GM12878 (cell line): Measurements from ENCODE around the gene ENOX1. TPM values are rescaled to one million over a fixed set of nuclear protein-coding genes. Genes with fewer than 3 reads are reported as not detected.

ENCODE experiments used
- ATAC-seq: fragments of 200-7000 bp; cut with Tn5 transposase; 3 replicates; pipeline ENCODE4 v1.9.1; 2020; ENCODE audit warnings: mild to moderate bottlenecking, moderate library complexity
- BruUV-seq: library from RNA; stranded (reverse); fragments of 400-500 nt; replicated peaks from 2 replicates; lab custom pipeline; 2021; lab: Mats Ljungman, UMichigan
- CTCF ChIA-PET: fragments of 300-600 bp; sonication (Branson Sonifier 250); formaldehyde crosslinking; extraction: SDS; loops from one replicate; lab custom pipeline; 2021; ENCODE audit warnings: inconsistent platforms; lab: Yijun Ruan, JAX
- POLR2A ChIA-PET: fragments of 350-600 bp; formaldehyde crosslinking; extraction: SDS; loops from one replicate; lab custom pipeline; 2021; ENCODE audit warnings: inconsistent platforms; lab: Charles Lee
- RAD21 ChIA-PET: fragments of 300-600 bp; sonication (Branson Sonifier 250); formaldehyde crosslinking; loops from one replicate; lab custom pipeline; 2023; ENCODE audit warnings: antibody characterized with exemption; ENCODE audit not compliant: unreplicated experiment; lab: Charles Lee
- SMC1A ChIA-PET: fragments of 300-600 bp; sonication (Branson Sonifier 250); formaldehyde crosslinking; loops from one replicate; lab custom pipeline; 2023; ENCODE audit not compliant: unreplicated experiment, uncharacterized antibody; lab: Charles Lee
- DNase-seq: peaks from one replicate; pipeline ENCODE4 v3.0.0-alpha.2; 2011; ENCODE audit warnings: low read depth, low spot score
- FAIRE-seq: peaks from 3 replicates; lab custom pipeline; 2011; peaks lifted over from hg19 to GRCh38; lab: Jason Lieb, UNC
- H2AFZ ChIP-seq: 2 replicates; pipeline ENCODE4 v1.6.0; 2011; ENCODE audit warnings: low read depth, low read length, control low read depth; ENCODE audit not compliant: control insufficient read depth
- H3K27ac ChIP-seq: 2 replicates; pipeline ENCODE4 v1.5.1; 2011; ENCODE audit warnings: control low read depth; ENCODE audit not compliant: control insufficient read depth, insufficient read depth
- H3K27me3 ChIP-seq, 2 experiments: replicated peaks in 1 of 2; 2 replicates each; pipeline versions ENCODE4 v1.6.0 to v1.6.1; 2011; ENCODE audit warnings: low read length in 1 of 2; ENCODE audit not compliant: control insufficient read depth in 2 of 2, insufficient read depth in 2 of 2
- H3K36me3 ChIP-seq, 2 experiments: 2 replicates each; pipeline ENCODE4 v1.5.1; 2011; ENCODE audit warnings: low read length in 1 of 2; ENCODE audit not compliant: control insufficient read depth in 2 of 2, insufficient read depth in 2 of 2
- H3K4me1 ChIP-seq: 2 replicates; pipeline ENCODE4 v1.6.1; 2011; ENCODE audit warnings: mild to moderate bottlenecking, low read length, moderate library complexity, mixed read lengths; ENCODE audit not compliant: control insufficient read depth, insufficient read depth
- H3K4me2 ChIP-seq: 2 replicates; pipeline ENCODE4 v1.6.0; 2011; ENCODE audit warnings: control low read depth; ENCODE audit not compliant: control insufficient read depth, insufficient read depth
- H3K4me3 ChIP-seq: fragments of 200-600 bp; sonication (generic); 2 replicates; pipeline ENCODE4 v1.5.1; 2016
- H3K79me2 ChIP-seq: 2 replicates; pipeline ENCODE4 v1.6.0; 2011; ENCODE audit warnings: low read length; ENCODE audit not compliant: control insufficient read depth, insufficient read depth
- H3K9ac ChIP-seq: 2 replicates; pipeline ENCODE4 v1.8.0; 2011; ENCODE audit warnings: low read length, control low read depth, mixed read lengths; ENCODE audit not compliant: control insufficient read depth, insufficient read depth
- H3K9me3 ChIP-seq: replicated peaks from 3 replicates; pipeline ENCODE4 v1.5.1; 2011; ENCODE audit warnings: mild to moderate bottlenecking, low read length; ENCODE audit not compliant: control insufficient read depth, insufficient read depth
- H4K20me1 ChIP-seq: 2 replicates; pipeline ENCODE4 v1.6.0; 2011; ENCODE audit not compliant: control insufficient read depth, insufficient read depth
- CREB1 ChIP-seq: IDR thresholded peaks from 2 replicates; pipeline ENCODE4 v1.6.1; 2012; ENCODE audit warnings: low read depth, mild to moderate bottlenecking, inconsistent platforms
- EED ChIP-seq: sonication (generic); IDR thresholded peaks from 2 replicates; pipeline ENCODE4 v1.6.1; 2016; ENCODE audit warnings: antibody characterized with exemption, low read depth
- ETV6 ChIP-seq, 2 experiments: fragments of 450-650 bp in 1 of 2; IDR thresholded peaks in 1 of 2; conservative IDR thresholded peaks in 1 of 2; 2 replicates each; pipeline ENCODE4 v1.6.1; 2014; ENCODE audit warnings: antibody characterized with exemption in 1 of 2, borderline replicate concordance in 1 of 2, low read depth in 1 of 2, mild to moderate bottlenecking in 1 of 2, moderate library complexity in 1 of 2
- MLLT1 ChIP-seq: fragments of 450-650 bp; IDR thresholded peaks from 2 replicates; pipeline ENCODE4 v1.6.1; 2016; ENCODE audit warnings: mild to moderate bottlenecking
- MTA2 ChIP-seq: fragments of 450-650 bp; IDR thresholded peaks from 2 replicates; pipeline ENCODE4 v1.6.1; 2016; ENCODE audit warnings: low read depth, mild to moderate bottlenecking, moderate library complexity
- MXI1 ChIP-seq: fragments of 150-350 bp; IDR thresholded peaks from 2 replicates; pipeline ENCODE4 v1.6.1; 2011; ENCODE audit warnings: low read depth, mild to moderate bottlenecking, inconsistent platforms, low read length, improper control_type of control experiment
- NR2C2 ChIP-seq: IDR thresholded peaks from 2 replicates; pipeline ENCODE4 v1.6.1; 2011; ENCODE audit warnings: borderline replicate concordance, low read depth; ENCODE audit not compliant: control insufficient read depth, insufficient read length
- RBBP5 ChIP-seq: fragments of 200-600 bp; sonication (generic); conservative IDR thresholded peaks from 2 replicates; pipeline ENCODE4 v1.6.1; 2016
- RUNX3 ChIP-seq: IDR thresholded peaks from 2 replicates; pipeline ENCODE4 v1.6.1; 2012; ENCODE audit warnings: low read length, inconsistent platforms
- TARDBP ChIP-seq: IDR thresholded peaks from 2 replicates; pipeline ENCODE4 v1.6.1; 2016; ENCODE audit warnings: borderline replicate concordance
- WGBS: methylation state at CpG from one replicate; pipeline ENCODE4 v1.1.6; 2016; ENCODE audit warnings: low lambda C conversion rate; ENCODE audit not compliant: insufficient replicate concordance, insufficient coverage; ENCODE audit errors: missing lambda C conversion rate; 5-methylcytosine and 5-hydroxymethylcytosine counted together
- in situ Hi-C: fragments of 300-500 bp; cut with MboI; formaldehyde crosslinking; loops from 9 replicates; pipeline ENCODE4 v1.14.3; 2018; ENCODE audit warnings: mixed read lengths
- intact Hi-C: fragments of 100-400 bp; cut with micrococcal nuclease; formaldehyde crosslinking; loops from one replicate; pipeline ENCODE4 v1.14.2; 2022; ENCODE audit not compliant: unreplicated experiment
- polyA plus RNA-seq, 11 experiments: library from polyadenylated mRNA; depleted of rRNA in 4 of 11; unstranded in 6 of 11; stranded (reverse) in 5 of 11; fragments of >200 nt; fragmentation: Nextera tagmentation in 4 of 11; fragmentation: Illumina TruSeq in 1 of 11; extraction: Ambion mirVana in 4 of 11; extraction: Trizol in 1 of 11; gene quantifications; 1 replicate in 1 of 11; 2 replicates in 10 of 11; pipeline versions ENCODE4 v1.2.1 to v1.2.3, GENCODE V29; 2011 to 2016; ENCODE audit warnings: inconsistent platforms in 2 of 11, missing spikeins in 2 of 11, low read depth in 1 of 11
- total RNA-seq, 4 experiments: library from RNA; depleted of rRNA in 3 of 4; stranded (reverse); fragments of >200 nt in 3 of 4; fragmentation: Illumina TruSeq in 1 of 4; extraction: Trizol in 1 of 4; gene quantifications; 2 replicates each; pipeline versions ENCODE4 v1.2.1 to v1.2.3, GENCODE V29; 2013 to 2021
- TF ChIP-seq, protein P1 (sequence below): fragments of 450-650 bp; IDR thresholded peaks from 2 replicates; pipeline ENCODE4 v1.6.1; 2016; ENCODE audit warnings: mild to moderate bottlenecking
- TF ChIP-seq, protein P2 (sequence below): fragments of 450-650 bp; formaldehyde crosslinking; IDR thresholded peaks from 2 replicates; pipeline ENCODE4 v1.4.0; 2020; ENCODE audit warnings: mild to moderate bottlenecking, moderate library complexity
- TF ChIP-seq, protein P3 (sequence below): fragments of 450-650 bp; IDR thresholded peaks from 2 replicates; pipeline ENCODE4 v1.6.1; 2017; ENCODE audit warnings: antibody characterized with exemption, mild to moderate bottlenecking, moderate library complexity

The ENOX1 gene
- total and polyA plus RNA-seq, 10 of the 15 experiments (the other 5 are each of a cell fraction or from before 2014, with no cell fraction given), result 0.11 to 0.26 (median 0.15) TPM

DNA sequence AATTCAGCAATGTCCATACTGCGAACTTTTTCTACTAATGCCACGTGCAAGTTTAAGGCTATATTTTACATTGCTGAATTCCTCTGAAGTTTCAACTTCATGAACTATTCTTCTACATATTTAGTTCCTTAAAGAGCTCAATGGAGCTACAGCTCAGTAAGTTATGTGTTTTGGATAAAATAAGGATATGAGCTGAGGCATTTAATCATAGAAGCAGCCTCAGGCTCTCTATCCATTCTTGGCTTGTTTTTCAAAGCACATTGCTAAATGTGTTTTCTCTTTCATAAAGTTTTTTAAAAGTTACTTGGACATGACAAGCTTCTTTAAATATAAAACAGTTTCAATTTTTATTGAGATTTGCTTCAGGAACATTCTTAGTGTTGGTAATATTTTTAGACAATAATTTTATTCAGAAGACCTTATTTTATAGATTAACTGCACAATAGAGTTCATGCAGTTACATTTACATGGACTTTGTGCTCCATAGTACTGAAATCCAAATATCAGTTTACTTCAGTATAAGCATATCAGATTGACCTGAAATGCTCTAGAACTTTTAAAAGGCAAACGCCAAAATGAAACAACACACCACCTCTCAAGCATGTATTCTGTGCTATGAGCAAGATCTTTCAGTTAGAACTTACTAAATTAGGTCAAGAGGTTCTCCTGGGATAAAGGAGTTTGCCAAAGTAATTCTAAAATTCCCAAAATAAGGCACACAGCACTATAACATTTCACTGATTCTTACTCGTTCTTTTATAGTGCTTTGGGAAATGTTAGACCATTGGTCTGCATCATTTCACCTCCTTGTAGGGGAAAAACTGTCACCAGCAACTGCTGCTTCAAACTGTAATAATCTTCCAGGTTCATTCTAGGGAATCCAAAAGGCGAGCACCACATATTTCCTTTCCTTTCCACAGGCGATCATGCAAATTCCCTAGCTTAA, 275.5 kb downstream of the ENOX1 start:
- TF ChIP-seq CREB1, result no peak
- TF ChIP-seq, protein P1, sequence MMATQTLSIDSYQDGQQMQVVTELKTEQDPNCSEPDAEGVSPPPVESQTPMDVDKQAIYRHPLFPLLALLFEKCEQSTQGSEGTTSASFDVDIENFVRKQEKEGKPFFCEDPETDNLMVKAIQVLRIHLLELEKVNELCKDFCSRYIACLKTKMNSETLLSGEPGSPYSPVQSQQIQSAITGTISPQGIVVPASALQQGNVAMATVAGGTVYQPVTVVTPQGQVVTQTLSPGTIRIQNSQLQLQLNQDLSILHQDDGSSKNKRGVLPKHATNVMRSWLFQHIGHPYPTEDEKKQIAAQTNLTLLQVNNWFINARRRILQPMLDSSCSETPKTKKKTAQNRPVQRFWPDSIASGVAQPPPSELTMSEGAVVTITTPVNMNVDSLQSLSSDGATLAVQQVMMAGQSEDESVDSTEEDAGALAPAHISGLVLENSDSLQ, result no peak
- TF ChIP-seq MTA2, result no peak
- no peak for TF ChIP-seq MLLT1
- TF ChIP-seq NR2C2, result no peak
- TF ChIP-seq ETV6 (conservative IDR thresholded peaks at IDR 0.05 in 1 of 2, IDR thresholded peaks at IDR 0.05 in 1 of 2; ENCODE audit: borderline replicate concordance in 1 of 2, low read depth in 1 of 2), result no peak
- TF ChIP-seq RUNX3, result no peak
- TF ChIP-seq TARDBP, result no peak
- TF ChIP-seq EED, result no peak
- TF ChIP-seq, protein P2, sequence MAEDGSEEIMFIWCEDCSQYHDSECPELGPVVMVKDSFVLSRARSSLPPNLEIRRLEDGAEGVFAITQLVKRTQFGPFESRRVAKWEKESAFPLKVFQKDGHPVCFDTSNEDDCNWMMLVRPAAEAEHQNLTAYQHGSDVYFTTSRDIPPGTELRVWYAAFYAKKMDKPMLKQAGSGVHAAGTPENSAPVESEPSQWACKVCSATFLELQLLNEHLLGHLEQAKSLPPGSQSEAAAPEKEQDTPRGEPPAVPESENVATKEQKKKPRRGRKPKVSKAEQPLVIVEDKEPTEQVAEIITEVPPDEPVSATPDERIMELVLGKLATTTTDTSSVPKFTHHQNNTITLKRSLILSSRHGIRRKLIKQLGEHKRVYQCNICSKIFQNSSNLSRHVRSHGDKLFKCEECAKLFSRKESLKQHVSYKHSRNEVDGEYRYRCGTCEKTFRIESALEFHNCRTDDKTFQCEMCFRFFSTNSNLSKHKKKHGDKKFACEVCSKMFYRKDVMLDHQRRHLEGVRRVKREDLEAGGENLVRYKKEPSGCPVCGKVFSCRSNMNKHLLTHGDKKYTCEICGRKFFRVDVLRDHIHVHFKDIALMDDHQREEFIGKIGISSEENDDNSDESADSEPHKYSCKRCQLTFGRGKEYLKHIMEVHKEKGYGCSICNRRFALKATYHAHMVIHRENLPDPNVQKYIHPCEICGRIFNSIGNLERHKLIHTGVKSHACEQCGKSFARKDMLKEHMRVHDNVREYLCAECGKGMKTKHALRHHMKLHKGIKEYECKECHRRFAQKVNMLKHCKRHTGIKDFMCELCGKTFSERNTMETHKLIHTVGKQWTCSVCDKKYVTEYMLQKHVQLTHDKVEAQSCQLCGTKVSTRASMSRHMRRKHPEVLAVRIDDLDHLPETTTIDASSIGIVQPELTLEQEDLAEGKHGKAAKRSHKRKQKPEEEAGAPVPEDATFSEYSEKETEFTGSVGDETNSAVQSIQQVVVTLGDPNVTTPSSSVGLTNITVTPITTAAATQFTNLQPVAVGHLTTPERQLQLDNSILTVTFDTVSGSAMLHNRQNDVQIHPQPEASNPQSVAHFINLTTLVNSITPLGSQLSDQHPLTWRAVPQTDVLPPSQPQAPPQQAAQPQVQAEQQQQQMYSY (CRISPR knock-in tag), result no peak
- no peak for TF ChIP-seq RBBP5
- TF ChIP-seq MXI1, result no peak
- TF ChIP-seq, protein P3, sequence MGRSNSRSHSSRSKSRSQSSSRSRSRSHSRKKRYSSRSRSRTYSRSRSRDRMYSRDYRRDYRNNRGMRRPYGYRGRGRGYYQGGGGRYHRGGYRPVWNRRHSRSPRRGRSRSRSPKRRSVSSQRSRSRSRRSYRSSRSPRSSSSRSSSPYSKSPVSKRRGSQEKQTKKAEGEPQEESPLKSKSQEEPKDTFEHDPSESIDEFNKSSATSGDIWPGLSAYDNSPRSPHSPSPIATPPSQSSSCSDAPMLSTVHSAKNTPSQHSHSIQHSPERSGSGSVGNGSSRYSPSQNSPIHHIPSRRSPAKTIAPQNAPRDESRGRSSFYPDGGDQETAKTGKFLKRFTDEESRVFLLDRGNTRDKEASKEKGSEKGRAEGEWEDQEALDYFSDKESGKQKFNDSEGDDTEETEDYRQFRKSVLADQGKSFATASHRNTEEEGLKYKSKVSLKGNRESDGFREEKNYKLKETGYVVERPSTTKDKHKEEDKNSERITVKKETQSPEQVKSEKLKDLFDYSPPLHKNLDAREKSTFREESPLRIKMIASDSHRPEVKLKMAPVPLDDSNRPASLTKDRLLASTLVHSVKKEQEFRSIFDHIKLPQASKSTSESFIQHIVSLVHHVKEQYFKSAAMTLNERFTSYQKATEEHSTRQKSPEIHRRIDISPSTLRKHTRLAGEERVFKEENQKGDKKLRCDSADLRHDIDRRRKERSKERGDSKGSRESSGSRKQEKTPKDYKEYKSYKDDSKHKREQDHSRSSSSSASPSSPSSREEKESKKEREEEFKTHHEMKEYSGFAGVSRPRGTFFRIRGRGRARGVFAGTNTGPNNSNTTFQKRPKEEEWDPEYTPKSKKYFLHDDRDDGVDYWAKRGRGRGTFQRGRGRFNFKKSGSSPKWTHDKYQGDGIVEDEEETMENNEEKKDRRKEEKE, result no peak
- BruUV-seq, result no TSS peak
- DNase-seq, result no peak

More for the DNA sequence above, 275.5 kb downstream of the ENOX1 start:
- ATAC-seq (no peak), FAIRE-seq (no peak)
- WGBS, result 24% methylated on average over 6 of the region's 6 CpGs
- intact Hi-C loops, result no loop called here
- in situ Hi-C loops, result no loop called here
- Histone ChIP-seq H2AFZ (no peak overlapping the region), H3K27ac (no peak overlapping the region), H3K4me2 (no peak overlapping the region), H3K79me2 (no peaks in the 10 kb centered on the region), H4K20me1 (no peaks in the 10 kb centered on the region), H3K36me3 (no peaks in the 10 kb centered on the region), H3K27me3 (no peaks in the 10 kb centered on the region; a peak in 2 of 4 replicates), H3K9me3 (no peaks in the 10 kb centered on the region), H3K4me1 (no peaks in the 10 kb centered on the region), H3K4me3 (no peak overlapping the region), H3K9ac (no peak overlapping the region)
- CTCF ChIA-PET, result no interaction called here
- SMC1A ChIA-PET, result interaction anchor here (0.6 to 1.9 kb wide), 4 partner anchors 8 to 270 kb away, joined by 3 to 4 read pairs (median 3); no protein-coding TSS in a partner anchor
- POLR2A ChIA-PET, result no interaction called here
- RAD21 ChIA-PET, result no interaction called here
